GM06990 (cell line): ENCODE results near the gene CRMP1.

ENCODE experiments used
- DNase-seq: peaks from one replicate; pipeline ENCODE4 v3.0.0-alpha.2; 2011; ENCODE audit not compliant: insufficient read length; ENCODE audit errors: extremely low read depth
- H3K27me3 ChIP-seq: replicated peaks from 2 replicates; pipeline ENCODE4 v1.6.0; 2011; ENCODE audit warnings: low read length; ENCODE audit not compliant: control insufficient read depth, insufficient read depth
- H3K36me3 ChIP-seq: 2 replicates; pipeline ENCODE4 v1.5.1; 2011; ENCODE audit warnings: low read length; ENCODE audit not compliant: control insufficient read depth, insufficient read depth
- H3K4me3 ChIP-seq: replicated peaks from 2 replicates; pipeline ENCODE4 v1.5.1; 2011; ENCODE audit warnings: low read depth, mild to moderate bottlenecking, control low read depth, low read length
- CTCF ChIP-seq: IDR thresholded peaks from 2 replicates; pipeline ENCODE4 v1.5.1; 2011; ENCODE audit warnings: low read length, control low read depth, mild to moderate bottlenecking, inconsistent platforms; ENCODE audit not compliant: insufficient read depth, poor library complexity, severe bottlenecking

Gene CRMP1

GRCh38 chr4:5897674-5898073 lies 4.8 kb upstream of the CRMP1 start:
- TF ChIP-seq CTCF, result no peak
- H3K27me3 ChIP-seq, result peaks cover 1% of the 10 kb centered on the region; the same call in 1 of the 2 replicates
- H3K36me3 ChIP-seq, result no peaks in the 10 kb centered on the region
- DNase-seq, result no peak
- H3K4me3 ChIP-seq, result no peak overlapping the region

DNA sequence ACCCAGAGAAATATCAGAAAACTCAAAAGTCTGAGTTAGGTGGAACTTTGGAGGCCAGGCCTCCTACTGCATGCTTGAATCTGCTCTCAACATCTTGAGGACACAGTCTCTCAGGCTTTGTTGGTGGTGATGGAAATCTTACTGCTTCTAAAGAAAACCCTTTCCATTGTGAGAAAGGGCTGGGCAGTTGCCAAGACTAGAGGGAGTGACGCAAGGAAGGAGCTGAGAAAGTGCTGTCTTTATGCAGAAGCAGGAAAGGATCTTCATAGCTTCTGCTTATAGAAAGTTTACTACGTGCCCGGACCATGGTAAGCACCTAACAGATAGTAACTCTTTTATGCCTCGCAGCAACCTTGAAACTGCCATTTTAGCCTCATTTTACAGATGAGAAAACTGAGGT lies 2.4 kb upstream of the CRMP1 start:
- Histone ChIP-seq H3K4me3 (no peak overlapping the region), H3K27me3 (peaks cover 1% of the 10 kb centered on the region; the same call in 1 of the 2 replicates), H3K36me3 (no peaks in the 10 kb centered on the region)
- TF ChIP-seq CTCF, result no peak
- DNase-seq, result no peak

- Histone ChIP-seq H3K27me3 (peaks cover 1% of the 10 kb centered on the region; the same call in 1 of the 2 replicates), H3K36me3 (no peaks in the 10 kb centered on the region), H3K4me3 (no peak overlapping the region)
- no peak for TF ChIP-seq CTCF
- DNase-seq, result no peak
Measured at GRCh38 chr4:5894266-5894665, 1.4 kb upstream of the CRMP1 start.

DNA sequence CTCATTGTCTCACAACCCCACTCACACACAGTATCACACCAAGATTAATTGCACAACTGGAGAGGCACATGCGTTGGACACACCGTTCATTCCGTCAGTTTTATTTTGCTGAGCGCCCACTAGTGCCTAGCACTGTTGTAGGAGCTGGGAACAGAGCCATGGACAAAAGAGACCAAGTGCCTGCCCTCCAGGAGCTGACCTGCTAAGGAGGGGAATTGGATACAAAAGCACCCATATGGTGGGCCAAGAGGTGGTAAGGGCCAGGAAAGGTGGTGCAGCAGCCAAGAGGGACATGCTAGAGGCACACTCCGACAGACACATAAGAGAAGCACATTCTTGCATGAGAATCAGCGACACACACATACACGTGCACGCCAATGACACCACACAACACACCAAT lies 705 bp upstream of the CRMP1 start:
- peaks cover 1% of the 10 kb centered on the region; the same call in 1 of the 2 replicates for H3K27me3 ChIP-seq
- no peak overlapping the region for H3K4me3 ChIP-seq
- TF ChIP-seq CTCF, result no peak
- DNase-seq, result no peak
- H3K36me3 ChIP-seq, result no peaks in the 10 kb centered on the region

DNA sequence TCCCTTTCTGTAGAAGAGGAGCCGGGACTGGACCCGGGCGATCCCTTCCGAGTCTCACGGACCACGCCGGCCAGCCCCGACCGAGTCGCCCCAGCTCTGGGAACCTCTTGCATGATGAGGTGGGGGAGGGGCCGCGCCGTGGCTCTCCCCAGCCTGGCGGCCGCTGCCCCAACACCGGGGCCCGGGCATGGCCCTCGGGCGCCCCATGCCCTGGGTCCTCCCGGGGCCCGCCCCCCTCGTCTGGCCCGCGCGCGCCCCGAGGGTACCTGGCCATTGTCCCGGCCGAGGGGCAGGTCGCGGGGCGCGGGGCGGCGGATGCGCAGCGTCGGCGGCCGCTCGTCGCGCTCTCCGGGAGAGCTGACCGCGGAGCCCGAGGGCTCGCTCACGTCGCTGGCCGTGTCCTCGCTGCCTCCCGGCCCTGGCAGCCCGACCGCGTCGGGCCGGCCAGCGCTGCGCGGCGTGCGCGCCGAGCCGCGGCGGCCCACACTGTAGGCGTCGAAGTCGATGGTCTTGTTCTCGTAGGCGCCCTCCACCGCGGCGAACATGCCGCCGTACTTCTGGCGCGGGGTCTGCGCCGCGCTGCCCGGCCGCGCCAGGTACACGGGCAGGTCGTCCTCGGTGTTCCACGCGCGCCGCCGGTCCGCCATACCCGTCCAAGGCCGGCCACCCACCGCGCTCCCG lies 423 bp downstream of the CRMP1 start:
- no peak for DNase-seq
- Histone ChIP-seq H3K4me3 (no peak overlapping the region), H3K27me3 (peaks cover 1% of the 10 kb centered on the region; the same call in 1 of the 2 replicates), H3K36me3 (no peaks in the 10 kb centered on the region)
- TF ChIP-seq CTCF, result no peak
